Stimulated activated CD8-positive, alpha-beta memory T cell treated with anti-CD3 and anti-CD28 coated beads, Interleukin-4, amount 100 ng/mL, for 24 hours (primary cell): ENCODE measurements around the gene RUNX2.

Source experiments
- DNase-seq: peaks from one replicate; pipeline ENCODE4 v3.0.0-alpha.2; 2020; ENCODE audit warnings: low read depth

Gene RUNX2

GRCh38 chr6:45590696-45591184, 262.6 kb downstream of the RUNX2 start:
- no peak for DNase-seq

- no peak for DNase-seq
Measured at GRCh38 chr6:45591306-45591705, 263.2 kb downstream of the RUNX2 start.

GRCh38 chr6:45591890-45592289, 263.8 kb downstream of the RUNX2 start:
- no peak for DNase-seq

DNA sequence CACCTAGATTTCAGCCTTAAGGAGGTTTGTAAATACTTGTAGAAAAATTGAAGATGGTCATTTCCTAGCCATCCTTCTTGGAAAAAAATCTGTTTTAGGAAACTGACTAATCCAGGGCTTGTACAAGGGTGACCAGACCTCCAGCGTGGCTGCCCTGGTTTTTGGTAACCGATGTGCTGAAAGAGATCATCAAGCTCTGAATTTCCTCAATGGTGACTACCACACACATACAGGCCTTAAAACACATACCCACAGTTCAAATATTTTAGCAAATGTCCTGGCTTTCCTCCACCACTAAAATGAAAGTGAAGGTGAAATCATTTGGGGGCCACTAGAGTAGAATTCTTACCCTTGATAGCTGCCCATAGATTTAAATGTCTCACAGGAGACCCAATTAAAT, 264.9 kb downstream of the RUNX2 start:
- no peak for DNase-seq

DNA sequence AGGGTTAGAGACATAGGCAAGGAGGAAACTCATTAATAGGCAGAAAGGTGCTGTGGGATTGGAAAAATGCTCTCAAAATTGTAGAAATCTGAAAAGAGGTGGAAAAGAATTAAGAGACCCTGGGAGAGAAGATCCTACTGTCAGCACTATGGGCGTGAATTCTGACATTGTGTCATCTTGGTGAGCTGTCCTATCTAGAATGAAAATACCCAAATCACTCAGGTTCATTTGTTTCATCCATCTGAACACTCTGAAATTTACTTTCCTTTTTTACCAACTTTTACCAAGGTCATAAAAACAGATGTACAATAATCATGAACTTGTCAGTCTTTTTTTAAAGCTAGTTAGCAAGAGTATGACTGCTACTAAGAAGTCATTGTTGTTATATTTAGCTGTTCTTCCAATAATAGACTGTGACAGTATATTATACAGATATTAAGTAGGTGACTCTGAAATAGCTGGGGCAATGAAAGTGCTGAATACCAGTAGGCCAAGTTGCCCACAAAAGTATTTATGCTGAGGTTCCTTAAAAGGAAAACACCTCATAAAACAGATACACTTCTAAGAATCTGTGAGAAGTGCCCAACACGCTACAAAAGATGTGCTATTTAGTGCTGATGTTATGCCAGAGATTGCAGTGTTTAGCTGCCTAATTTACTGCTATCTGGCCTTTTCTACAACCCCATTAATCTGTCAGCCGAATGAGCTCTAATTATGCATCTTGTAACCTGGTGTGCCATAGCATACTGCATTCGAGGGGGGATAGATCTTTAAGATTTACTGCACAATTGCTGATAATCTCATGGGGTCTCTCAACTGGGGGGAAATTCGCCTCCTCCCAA, 267.1 kb downstream of the RUNX2 start:
- DNase-seq, result no peak

DNA sequence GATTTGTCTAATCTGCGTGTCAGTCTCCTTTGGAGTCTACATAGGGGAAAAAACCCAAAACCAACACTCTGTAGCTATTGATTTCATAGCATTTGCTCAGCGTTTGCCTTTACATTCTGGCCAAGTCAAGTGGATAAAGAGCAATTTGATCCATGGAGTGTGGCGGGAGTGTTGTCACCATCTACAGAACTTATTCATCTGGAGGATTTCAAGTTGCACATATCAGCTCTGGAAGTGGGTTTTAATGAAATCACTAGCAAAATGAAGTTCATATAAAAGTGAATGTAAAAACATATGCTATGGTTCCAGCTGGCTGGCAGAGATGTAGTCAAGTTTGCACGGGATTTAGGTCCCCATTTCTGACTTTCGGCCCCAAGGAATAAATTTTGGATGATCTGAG, 269.3 kb downstream of the RUNX2 start:
- DNase-seq, result no peak

- DNase-seq, result no peak
Measured at GRCh38 chr6:45599053-45599452, 270.9 kb downstream of the RUNX2 start.

GRCh38 chr6:45605971-45606370, 277.8 kb downstream of the RUNX2 start:
- no peak for DNase-seq

- no peak for DNase-seq
Measured at GRCh38 chr6:45606831-45607400, 278.8 kb downstream of the RUNX2 start.

DNA sequence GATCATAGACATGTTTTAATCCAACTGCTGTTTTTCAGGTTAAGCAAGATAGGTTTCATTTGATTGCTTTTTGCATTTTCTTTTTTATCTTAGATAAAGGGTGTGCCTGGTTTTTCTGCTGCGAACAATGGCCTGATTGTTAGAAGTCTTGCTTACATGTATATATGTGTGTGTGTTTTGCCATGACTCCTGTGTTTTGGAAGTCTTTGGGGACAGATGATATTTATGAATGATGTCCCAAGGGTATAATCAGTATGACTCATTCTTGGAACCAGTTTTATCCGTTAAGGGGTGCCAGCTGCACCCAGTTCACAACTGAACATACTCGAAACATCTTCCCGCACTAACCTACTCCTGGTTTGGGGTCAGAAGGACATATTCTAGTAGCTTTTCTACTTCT, 279.7 kb downstream of the RUNX2 start:
- no peak for DNase-seq

DNA sequence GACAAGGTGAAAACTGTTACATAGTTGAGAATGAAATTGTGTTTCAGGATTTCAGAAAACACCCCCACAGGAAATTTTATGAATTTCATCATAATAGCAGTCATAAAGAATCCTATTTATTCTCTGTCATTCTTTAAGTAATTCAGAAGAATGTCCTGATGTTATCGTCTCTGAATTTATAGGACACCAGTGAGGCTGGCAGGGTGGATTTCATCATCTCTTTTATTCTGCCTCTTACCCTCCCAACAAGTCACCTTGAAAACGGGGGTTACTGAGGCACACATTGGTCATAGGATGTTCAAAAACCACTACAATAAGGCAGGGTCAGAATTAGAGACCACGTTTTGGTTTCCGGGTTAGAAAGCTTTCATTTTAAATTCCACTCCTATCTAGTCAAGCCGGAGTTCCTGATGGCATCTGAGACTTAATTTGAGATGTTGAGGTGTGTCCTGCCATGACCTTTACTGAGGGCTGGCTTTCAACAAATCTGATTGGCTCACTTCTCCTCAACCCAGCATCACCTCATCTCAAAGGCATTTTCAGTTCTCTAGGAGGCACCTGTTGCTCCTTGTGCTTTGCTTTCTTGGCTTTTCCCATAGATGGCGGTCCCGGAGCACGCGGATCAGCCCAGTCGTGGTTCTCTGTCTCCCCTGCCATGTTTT, 280.3 kb downstream of the RUNX2 start:
- no peak for DNase-seq

GRCh38 chr6:45609141-45609638, 281.1 kb downstream of the RUNX2 start:
- DNase-seq, result no peak

- no peak for DNase-seq
Measured at GRCh38 chr6:45610374-45610773, 282.2 kb downstream of the RUNX2 start.

GRCh38 chr6:45610832-45611231, 282.7 kb downstream of the RUNX2 start:
- no peak for DNase-seq

DNA sequence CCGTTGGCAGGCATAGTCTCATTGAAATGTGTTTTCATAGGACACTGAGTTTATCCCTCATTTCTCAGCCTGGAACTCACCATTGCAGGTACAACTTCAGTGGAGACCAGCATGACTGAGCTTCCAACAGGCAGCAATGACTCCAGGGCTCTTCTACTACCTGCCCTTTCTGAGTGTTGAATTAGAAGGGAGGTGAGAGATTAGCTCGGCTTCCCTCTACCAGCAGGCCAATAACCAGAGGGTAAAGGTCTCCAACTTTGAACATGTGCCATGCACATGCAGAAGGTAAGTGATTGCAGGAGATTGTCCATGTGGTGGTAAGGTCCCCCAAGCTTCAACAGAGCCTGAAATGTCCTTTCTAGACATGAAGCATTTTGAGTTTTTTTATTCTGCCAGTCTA, 283.4 kb downstream of the RUNX2 start:
- DNase-seq, result no peak

- no peak for DNase-seq
Measured at GRCh38 chr6:45613656-45614055, 285.5 kb downstream of the RUNX2 start.

DNA sequence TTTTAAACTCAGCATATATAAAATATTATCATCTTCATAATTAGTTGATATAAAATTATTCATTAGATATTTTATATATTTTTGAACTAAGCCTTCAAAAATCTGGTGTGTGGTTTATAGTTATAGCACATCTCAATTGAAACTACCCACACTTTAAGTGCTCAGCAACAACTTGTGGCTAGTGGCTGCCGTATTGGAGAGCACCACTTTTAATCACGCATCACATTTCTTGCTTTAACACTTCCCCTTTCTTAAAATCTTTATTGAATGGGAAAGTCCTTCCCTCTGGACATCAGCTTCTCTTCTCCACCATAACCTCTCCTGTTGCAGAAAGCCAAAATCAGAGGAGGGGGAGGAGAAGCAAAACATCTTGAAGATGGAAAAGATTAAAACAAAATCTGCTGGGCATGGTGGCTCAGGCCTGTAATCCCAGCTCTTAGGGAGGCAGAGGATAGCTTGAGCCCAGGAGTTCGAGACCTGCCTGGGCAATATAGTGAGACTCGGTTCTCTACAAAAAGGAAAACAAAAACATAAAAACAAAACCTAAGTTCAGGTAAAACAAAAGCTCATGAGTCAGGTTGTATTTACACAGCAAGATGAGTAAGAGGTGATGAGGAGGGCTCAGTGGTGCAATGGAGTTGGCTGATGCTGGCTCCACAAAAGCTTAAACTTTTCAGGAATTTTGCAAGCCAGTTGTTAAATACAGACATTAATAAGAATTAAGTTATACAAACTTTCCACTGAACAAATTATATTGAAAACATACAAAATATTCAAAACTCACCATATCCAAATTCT, 286.6 kb downstream of the RUNX2 start:
- no peak for DNase-seq

DNA sequence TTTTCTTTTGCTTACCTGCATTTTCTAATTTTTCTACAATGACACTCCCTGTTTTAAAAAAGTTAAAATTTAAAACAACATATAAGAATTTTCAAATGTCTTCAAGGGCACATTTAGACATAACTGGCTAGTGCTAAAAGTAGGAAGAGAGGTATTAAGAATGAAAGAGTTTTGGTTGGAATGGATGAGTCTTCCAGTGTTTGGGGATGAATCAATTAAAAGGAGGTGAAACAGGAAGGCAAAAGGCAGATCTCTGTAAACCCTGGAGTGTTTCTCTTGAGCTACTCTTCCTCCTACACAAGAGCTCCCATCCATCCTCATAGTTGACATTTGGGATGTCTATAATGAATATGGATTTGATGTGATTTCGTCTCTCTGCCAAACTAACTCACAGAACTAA, 288.1 kb downstream of the RUNX2 start:
- DNase-seq, result no peak

- DNase-seq, result no peak
Measured at GRCh38 chr6:45617441-45617840, 289.3 kb downstream of the RUNX2 start.

DNA sequence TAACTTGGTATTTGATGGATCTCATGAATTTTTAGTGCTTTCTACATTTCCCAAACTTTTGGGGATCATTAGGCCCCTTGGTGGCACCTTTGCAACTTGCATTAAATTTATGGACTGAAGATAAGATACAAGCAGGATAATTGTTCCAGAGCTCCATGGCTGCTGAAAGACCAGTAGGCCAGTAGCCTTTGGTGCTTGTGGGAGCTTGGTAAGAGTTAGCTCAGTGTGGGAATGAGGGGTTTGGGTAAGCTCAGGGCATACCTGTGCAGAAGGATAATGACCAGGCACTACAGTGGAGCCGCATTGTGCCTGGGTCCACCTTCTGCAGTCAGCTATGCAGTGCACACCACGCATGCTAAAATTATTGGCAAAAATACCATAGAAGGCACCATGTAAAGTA, 290.1 kb downstream of the RUNX2 start:
- no peak for DNase-seq

DNA sequence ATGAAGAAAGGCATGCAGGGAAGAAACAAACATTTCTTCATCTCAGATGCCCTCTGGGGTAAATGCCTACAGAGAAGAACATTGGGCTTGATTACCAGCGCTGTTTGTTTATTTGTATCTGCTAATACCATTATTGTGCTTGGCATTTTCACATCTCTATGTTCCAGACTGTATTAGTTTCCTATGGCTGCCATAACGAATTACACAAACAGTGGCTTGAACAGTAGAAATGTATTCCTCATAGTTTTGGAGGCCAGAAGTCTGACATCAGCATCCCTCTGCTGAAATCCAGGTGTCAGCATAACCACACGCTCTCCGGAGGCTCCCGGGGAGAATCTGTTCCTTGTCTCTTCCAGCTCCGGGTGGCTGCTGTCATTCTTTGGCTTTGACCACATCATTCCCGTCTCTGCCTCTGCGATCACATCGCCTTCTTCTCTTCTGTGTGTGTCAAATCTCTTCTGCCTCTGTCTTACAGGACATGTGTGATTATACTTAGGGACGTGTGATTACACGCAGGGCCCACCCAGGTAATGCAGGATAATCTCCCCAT, 291.2 kb downstream of the RUNX2 start:
- no peak for DNase-seq

GRCh38 chr6:45619994-45620471, 291.9 kb downstream of the RUNX2 start:
- no peak for DNase-seq
